Loucy (cell line): ENCODE results near the gene ERAL1.

ENCODE experiments used
- CTCF ChIP-seq: fragments of 200-600 bp; sonication (generic); conservative IDR thresholded peaks from 2 replicates; pipeline ENCODE4 v1.5.1; 2014; ENCODE audit warnings: mild to moderate bottlenecking, antibody characterized with exemption, low read length
- EZH2phosphoT487 ChIP-seq: fragments of 200-600 bp; IDR thresholded peaks from 2 replicates; pipeline ENCODE4 v1.6.1; 2018; ENCODE audit warnings: antibody characterized with exemption, mild to moderate bottlenecking, moderate library complexity, borderline replicate concordance

DNA sequence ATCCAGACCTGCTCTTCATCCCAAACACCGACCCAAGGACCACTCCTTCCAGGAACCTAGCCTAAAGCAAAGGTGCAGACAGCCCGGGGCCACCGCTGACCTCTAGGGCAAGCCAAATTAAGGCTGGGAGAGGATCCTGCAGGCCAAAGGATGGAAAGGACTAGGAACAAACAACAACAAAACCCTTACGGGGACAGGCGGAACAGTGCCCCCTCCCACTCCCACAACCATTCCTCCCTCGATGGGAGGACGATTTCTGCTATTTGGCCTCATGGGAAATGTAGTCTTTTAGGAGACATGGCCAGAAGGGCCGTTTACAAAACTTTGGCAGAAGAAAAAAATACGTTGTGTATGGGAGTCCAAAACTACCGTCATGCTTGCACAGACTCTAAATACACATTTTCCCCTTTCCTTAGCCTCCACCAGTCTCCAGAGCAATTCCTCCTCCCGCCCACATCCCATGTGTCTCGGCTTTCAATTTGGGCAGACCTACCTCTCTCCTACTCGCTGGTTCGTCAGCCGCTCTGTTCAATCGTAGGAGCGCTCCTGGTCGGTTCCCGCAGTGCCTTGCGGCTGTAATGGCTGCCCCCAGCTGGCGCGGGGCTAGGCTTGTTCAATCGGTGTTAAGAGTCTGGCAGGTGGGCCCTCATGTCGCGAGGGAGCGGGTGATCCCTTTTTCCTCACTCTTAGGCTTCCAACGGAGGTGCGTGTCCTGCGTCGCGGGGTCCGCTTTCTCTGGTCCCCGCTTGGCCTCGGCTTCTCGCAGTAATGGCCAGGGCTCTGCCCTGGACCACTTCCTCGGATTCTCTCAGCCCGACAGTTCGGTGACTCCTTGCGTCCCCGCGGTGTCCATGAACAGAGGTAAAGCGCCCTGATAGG is at the start of gene ERAL1:
- TF ChIP-seq CTCF (no peak), EZH2phosphoT487 (no peak)
